22Rv1 (cell line): Measurements from ENCODE around the gene CCDC91.

Source experiments
- CTCF ChIP-seq: fragments of 450-650 bp; IDR thresholded peaks from 2 replicates; pipeline ENCODE4 v1.5.1; 2017; ENCODE audit warnings: mild to moderate bottlenecking
- ZFX ChIP-seq: fragments of 450-650 bp; IDR thresholded peaks from 2 replicates; pipeline ENCODE4 v1.6.1; 2017; ENCODE audit warnings: antibody characterized with exemption, borderline replicate concordance

GRCh38 chr12:28374556-28374955 is 184.3 kb downstream of the CCDC91 start:
- TF ChIP-seq CTCF, result no peak
- TF ChIP-seq ZFX, result no peak
